Upper lobe of left lung (tissue), 6 donors: ENCODE measurements around the gene WNK3. TPM values are rescaled to one million over a fixed set of nuclear protein-coding genes. Genes with fewer than 3 reads are reported as not detected.

Source experiments
- ATAC-seq, 2 donors: fragments of 200-7000 bp; cut with Tn5 transposase; one replicate each; pipeline ENCODE4 v1.9.1; 2022; ENCODE audit warnings: mild to moderate bottlenecking in 2 of 2, moderate library complexity in 2 of 2; ENCODE audit not compliant: low FRiP score in 2 of 2
- DNase-seq, 2 donors: peaks; one replicate each; pipeline ENCODE4 v3.0.0-alpha.2; 2019 to 2020
- H3K27ac ChIP-seq, 4 donors: fragments of 200-600 bp; sonication (generic); one replicate each; pipeline ENCODE4 v1.5.1; 2016 to 2019
- H3K27me3 ChIP-seq, 4 donors: fragments of 200-600 bp; sonication (generic); one replicate each; pipeline ENCODE4 v1.5.1; 2017 to 2019
- H3K36me3 ChIP-seq, 4 donors: fragments of 200-600 bp; sonication (generic); one replicate each; pipeline ENCODE4 v1.5.1; 2016 to 2019
- H3K4me1 ChIP-seq, 4 donors: fragments of 200-600 bp; sonication (generic); one replicate each; pipeline ENCODE4 v1.5.1; 2018 to 2019
- H3K4me3 ChIP-seq, 4 donors: fragments of 200-600 bp; sonication (generic); one replicate each; pipeline ENCODE4 v1.5.1; 2017 to 2019; ENCODE audit warnings: mild to moderate bottlenecking in 2 of 4, moderate library complexity in 1 of 4
- H3K9me3 ChIP-seq, 4 donors: fragments of 200-600 bp; sonication (generic); one replicate each; pipeline ENCODE4 v1.5.1; 2018 to 2019
- EP300 ChIP-seq, 4 donors: sonication (generic); formaldehyde crosslinking; IDR thresholded peaks; one replicate each; pipeline ENCODE4 v1.5.1; 2017; ENCODE audit warnings: antibody characterized with exemption in 4 of 4, control low read depth in 2 of 4
- POLR2A ChIP-seq, 4 donors: fragments of 450-650 bp; IDR thresholded peaks; one replicate each; pipeline ENCODE4 v1.5.1; 2016 to 2017; ENCODE audit warnings: antibody characterized with exemption in 4 of 4, mild to moderate bottlenecking in 2 of 4
- POLR2AphosphoS5 ChIP-seq, 2 donors: sonication (generic); formaldehyde crosslinking; IDR thresholded peaks; one replicate each; pipeline ENCODE4 v1.5.1; 2017; ENCODE audit warnings: antibody characterized with exemption in 2 of 2
- WGBS, 2 donors: methylation state at CpG; one replicate each; pipeline ENCODE4 v1.1.5; 2017 to 2018; 5-methylcytosine and 5-hydroxymethylcytosine counted together
- total RNA-seq, 6 donors: library from RNA; depleted of rRNA in 4 of 6; stranded (reverse); fragments of >200 nt in 4 of 6; gene quantifications; one replicate each; pipeline versions ENCODE4 v1.1.0 to v1.2.1, GENCODE V29; 2016 to 2021
- TF ChIP-seq, protein P1 (sequence below), 6 experiments: fragments of 450-650 bp in 4 of 6; fragments of 200-600 bp in 2 of 6; sonication (generic) in 2 of 6; IDR thresholded peaks; one replicate each; pipeline ENCODE4 v1.5.1; 2016 to 2019; ENCODE audit warnings: antibody characterized with exemption in 6 of 6
- donor health status: DM: no; HTN: no; CAD: no; lungs with moderate emphysema.
- donor health status: DM: no; HTN: yes; CAD: no; lungs with severe emphysema.

WNK3 gene
- total RNA-seq, 6 donors from 2014 or later: 0.84 to 1.4 (median 0.90) TPM

DNA sequence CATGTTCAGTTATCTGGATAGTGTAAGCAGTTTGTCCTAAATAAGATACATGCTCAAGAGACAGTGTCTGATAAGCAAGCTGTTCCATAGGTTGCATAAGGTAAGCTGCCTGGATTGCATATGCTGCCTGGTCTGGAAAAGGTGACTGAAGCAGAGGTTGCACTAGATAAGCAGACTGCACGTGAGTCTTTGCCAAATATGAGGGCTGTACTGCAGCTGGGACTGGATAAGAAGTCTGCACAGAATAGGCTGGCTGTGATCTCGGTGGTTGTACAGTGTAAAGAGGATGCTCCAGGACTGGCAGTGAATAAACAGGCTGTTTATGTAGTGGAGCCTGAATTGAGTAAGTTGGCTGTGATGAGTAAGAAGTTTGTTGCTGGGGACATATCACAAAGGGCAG, 68.9 kb downstream of the WNK3 start:
- ATAC-seq (no peak), DNase-seq (no peak)
- no peaks in the 10 kb centered on the region for H3K9me3 ChIP-seq
- H3K27me3 ChIP-seq: no peaks in the 10 kb centered on the region
- TF ChIP-seq POLR2A (IDR thresholded peaks at IDR 0.05) (no peak), EP300 (IDR thresholded peaks at IDR 0.05) (no peak), POLR2AphosphoS5 (IDR thresholded peaks at IDR 0.05) (no peak)
- TF ChIP-seq, protein P1, sequence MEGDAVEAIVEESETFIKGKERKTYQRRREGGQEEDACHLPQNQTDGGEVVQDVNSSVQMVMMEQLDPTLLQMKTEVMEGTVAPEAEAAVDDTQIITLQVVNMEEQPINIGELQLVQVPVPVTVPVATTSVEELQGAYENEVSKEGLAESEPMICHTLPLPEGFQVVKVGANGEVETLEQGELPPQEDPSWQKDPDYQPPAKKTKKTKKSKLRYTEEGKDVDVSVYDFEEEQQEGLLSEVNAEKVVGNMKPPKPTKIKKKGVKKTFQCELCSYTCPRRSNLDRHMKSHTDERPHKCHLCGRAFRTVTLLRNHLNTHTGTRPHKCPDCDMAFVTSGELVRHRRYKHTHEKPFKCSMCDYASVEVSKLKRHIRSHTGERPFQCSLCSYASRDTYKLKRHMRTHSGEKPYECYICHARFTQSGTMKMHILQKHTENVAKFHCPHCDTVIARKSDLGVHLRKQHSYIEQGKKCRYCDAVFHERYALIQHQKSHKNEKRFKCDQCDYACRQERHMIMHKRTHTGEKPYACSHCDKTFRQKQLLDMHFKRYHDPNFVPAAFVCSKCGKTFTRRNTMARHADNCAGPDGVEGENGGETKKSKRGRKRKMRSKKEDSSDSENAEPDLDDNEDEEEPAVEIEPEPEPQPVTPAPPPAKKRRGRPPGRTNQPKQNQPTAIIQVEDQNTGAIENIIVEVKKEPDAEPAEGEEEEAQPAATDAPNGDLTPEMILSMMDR (IDR thresholded peaks at IDR 0.05): no peak
- no peak overlapping the region for H3K4me3 ChIP-seq
- WGBS, 2 donors: 47 to 100% methylated on average over 1 to 2 of the region's 2 CpGs
- H3K4me1 ChIP-seq: no peaks in the 10 kb centered on the region
- H3K36me3 ChIP-seq: no peaks in the 10 kb centered on the region
- H3K27ac ChIP-seq: no peak overlapping the region

DNA sequence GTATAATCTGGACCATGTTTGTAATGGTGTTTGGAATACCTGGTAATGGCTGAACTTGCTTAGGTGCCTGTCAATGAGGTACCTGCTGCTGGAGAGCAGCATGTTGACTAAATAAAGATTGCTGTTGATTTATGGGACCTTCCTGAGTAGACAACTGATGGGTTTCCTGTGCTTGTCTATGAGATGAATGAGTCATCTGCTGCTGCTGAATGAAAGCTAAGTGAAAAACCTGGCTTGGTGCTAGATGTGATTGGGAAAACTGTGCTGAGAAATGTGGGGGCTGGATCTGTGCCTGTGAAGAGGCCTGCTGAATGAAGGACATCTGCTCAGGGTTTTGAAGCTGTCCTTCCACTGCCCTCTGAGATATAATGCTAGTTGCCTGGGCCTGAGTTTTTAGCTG, 69.6 kb downstream of the WNK3 start:
- DNase-seq: no peak
- TF ChIP-seq, protein P1 (IDR thresholded peaks at IDR 0.05): no peak
- TF ChIP-seq POLR2A (IDR thresholded peaks at IDR 0.05): no peak
- TF ChIP-seq POLR2AphosphoS5 (IDR thresholded peaks at IDR 0.05): no peak
- no peak for TF ChIP-seq EP300 (IDR thresholded peaks at IDR 0.05)

DNA sequence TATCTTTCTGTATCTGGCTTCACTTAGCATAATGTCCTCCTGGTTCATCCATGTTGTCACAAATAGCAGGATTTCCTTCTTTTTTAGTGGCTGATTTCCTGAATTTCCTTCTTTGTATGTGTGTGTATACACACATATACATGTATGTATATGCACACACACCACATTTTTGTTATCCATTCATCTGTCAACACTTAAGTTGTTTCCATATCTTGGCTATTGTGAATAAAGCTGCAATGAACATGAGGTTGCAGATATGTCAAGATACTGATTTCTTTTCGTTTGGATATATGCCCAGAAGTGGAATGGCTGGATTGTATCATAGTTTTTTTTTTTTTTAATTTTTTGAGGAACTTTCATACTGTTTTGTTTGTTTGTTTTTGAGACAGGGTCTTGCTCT, 76.2 kb downstream of the WNK3 start:
- no peaks in the 10 kb centered on the region for H3K27me3 ChIP-seq
- DNase-seq (no peak), ATAC-seq (no peak)
- H3K27ac ChIP-seq: no peak overlapping the region
- H3K9me3 ChIP-seq: no peaks in the 10 kb centered on the region
- H3K4me1 ChIP-seq: no peaks in the 10 kb centered on the region
- 25 to 60% methylated on average over 1 of the region's 1 CpG for WGBS, 2 donors
- H3K4me3 ChIP-seq: no peak overlapping the region
- TF ChIP-seq, protein P1 (IDR thresholded peaks at IDR 0.05): no peak
- TF ChIP-seq POLR2AphosphoS5 (IDR thresholded peaks at IDR 0.05) (no peak), POLR2A (IDR thresholded peaks at IDR 0.05) (no peak), EP300 (IDR thresholded peaks at IDR 0.05) (no peak)
- H3K36me3 ChIP-seq: no peaks in the 10 kb centered on the region

More for the DNA sequence above, 69.6 kb downstream of the WNK3 start:
- ATAC-seq: no peak
- Histone ChIP-seq H3K27ac (no peak overlapping the region), H3K4me1 (no peaks in the 10 kb centered on the region), H3K4me3 (no peak overlapping the region), H3K36me3 (no peaks in the 10 kb centered on the region), H3K27me3 (no peaks in the 10 kb centered on the region), H3K9me3 (no peaks in the 10 kb centered on the region)

DNA sequence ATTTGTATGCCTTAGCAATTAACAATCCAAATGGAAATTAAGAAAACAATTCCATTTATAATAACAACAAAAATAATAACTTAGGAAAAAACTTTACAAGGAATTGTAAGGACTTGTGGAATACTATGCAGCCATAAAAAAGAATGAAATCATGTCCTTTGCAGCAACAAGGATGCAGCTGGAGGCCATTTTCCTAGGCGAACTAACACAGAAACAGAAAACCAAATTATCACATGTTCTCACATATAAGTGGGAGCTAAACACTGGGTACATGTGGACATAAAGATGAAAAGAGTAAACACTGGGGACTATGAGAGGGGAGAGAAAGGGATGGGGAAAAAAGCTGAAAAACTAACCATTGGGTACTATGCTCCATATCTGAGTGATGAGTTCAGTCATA, 77.4 kb downstream of the WNK3 start:
- Histone ChIP-seq H3K4me3 (no peak overlapping the region), H3K36me3 (no peaks in the 10 kb centered on the region), H3K27me3 (no peaks in the 10 kb centered on the region), H3K27ac (no peak overlapping the region), H3K9me3 (no peaks in the 10 kb centered on the region), H3K4me1 (no peaks in the 10 kb centered on the region)
- TF ChIP-seq EP300 (IDR thresholded peaks at IDR 0.05) (no peak), POLR2A (IDR thresholded peaks at IDR 0.05) (no peak), POLR2AphosphoS5 (IDR thresholded peaks at IDR 0.05) (no peak)
- TF ChIP-seq, protein P1 (IDR thresholded peaks at IDR 0.05): no peak
- WGBS, 2 donors: 64 to 94% methylated on average over 1 of the region's 1 CpG
- no peak for ATAC-seq
- DNase-seq: no peak

DNA sequence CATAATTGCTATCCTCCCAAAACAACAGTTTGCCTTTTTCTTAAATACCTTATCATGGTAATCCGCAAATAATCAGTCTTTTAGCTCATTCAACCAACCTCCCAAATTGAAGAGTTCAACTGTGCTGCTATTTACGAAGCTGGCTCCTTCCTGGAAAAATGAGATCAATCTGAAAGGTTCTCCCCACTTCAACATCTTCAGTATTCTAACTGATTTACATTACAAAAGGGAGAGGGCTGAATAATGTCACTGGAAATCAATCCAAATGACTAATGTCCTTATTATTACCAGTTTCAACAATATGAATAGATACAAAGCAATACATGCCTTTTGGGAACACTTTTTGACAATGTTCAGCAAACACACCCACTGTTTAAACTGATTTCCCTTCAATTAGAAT, 86.2 kb downstream of the WNK3 start:
- no peak overlapping the region for H3K4me3 ChIP-seq
- H3K27ac ChIP-seq: no peak overlapping the region
- no peaks in the 10 kb centered on the region for H3K27me3 ChIP-seq
- no peaks in the 10 kb centered on the region for H3K36me3 ChIP-seq
- H3K4me1 ChIP-seq: no peaks in the 10 kb centered on the region
- ATAC-seq (no peak), DNase-seq (no peak)
- no peaks in the 10 kb centered on the region for H3K9me3 ChIP-seq
- TF ChIP-seq EP300 (IDR thresholded peaks at IDR 0.05) (no peak), POLR2AphosphoS5 (IDR thresholded peaks at IDR 0.05) (no peak)
- TF ChIP-seq, protein P1 (IDR thresholded peaks at IDR 0.05): no peak
- WGBS, 2 donors: 75 to 82% methylated on average over 2 of the region's 2 CpGs
